Motor neuron (in vitro differentiated cells): ENCODE data around the gene ZMIZ1. TPM values are rescaled to one million over a fixed set of nuclear protein-coding genes. Genes with fewer than 3 reads are reported as not detected.

Source experiments
- ATAC-seq, 8 experiments: fragments of 200-7000 bp; cut with Tn5 transposase; replicated peaks in 6 of 8; 2 replicates each; pipeline ENCODE4 v1.8.0; 2021; ENCODE audit warnings: mild to moderate bottlenecking in 8 of 8, moderate library complexity in 8 of 8
- H3K27ac ChIP-seq, 2 donors: fragments of 250-450 bp; sonication (Bioruptor Pico); 2 replicates each; pipeline ENCODE4 v1.9.0; 2021; ENCODE audit warnings: antibody characterized with exemption in 2 of 2, mild to moderate bottlenecking in 2 of 2, moderate library complexity in 1 of 2
- H3K4me1 ChIP-seq, 2 donors: fragments of 250-450 bp; sonication (Bioruptor Pico); replicated peaks in 1 of 2; 2 replicates each; pipeline ENCODE4 v1.6.1; 2021; ENCODE audit warnings: antibody characterized with exemption in 2 of 2, mild to moderate bottlenecking in 2 of 2, moderate library complexity in 1 of 2
- H3K4me3 ChIP-seq, 5 donors: fragments of 250-450 bp; sonication (Bioruptor Pico); 2 replicates each; pipeline ENCODE4 v1.9.0; 2021; ENCODE audit warnings: antibody characterized with exemption in 5 of 5, mild to moderate bottlenecking in 5 of 5, moderate library complexity in 4 of 5
- WGBS, 10 experiments: fragments of 450-650 bp; shearing (Covaris generic); methylation state at CpG; one replicate each; pipeline ENCODE4 v1.0.0; 2022; 5-methylcytosine and 5-hydroxymethylcytosine counted together
- in situ Hi-C, 9 experiments: fragments of 400-800 bp; cut with MboI; loops; one replicate each; pipeline ENCODE4 v1.15.0; 2021; ENCODE audit warnings: low sequenced_read_pairs in 9 of 9, low pct_unique_long_range_greater_than_20kb in 2 of 9; ENCODE audit not compliant: unreplicated experiment in 9 of 9
- total RNA-seq, 8 experiments: library from RNA; unstranded; fragments of 300-600 nt; gene quantifications; 2 replicates each; pipeline versions ENCODE4 v1.2.3 to v1.2.4, GENCODE V29; 2022

Gene ZMIZ1
- total RNA-seq, 8 experiments from 2014 or later = 15.8 to 79.9 (median 50.0) TPM

- 0 to 80% (median 33%) methylated on average over 1 to 3 of the region's 4 CpGs; no CpG with 5 or more reads in 2 of the 10 experiments for WGBS, 10 experiments
- peak overlapping the region; percentile 64 to 82 for H3K27ac ChIP-seq
- H3K4me1 ChIP-seq = peaks cover 53 to 64% of the 10 kb centered on the region in 2 donors
- no peak for ATAC-seq
- H3K4me3 ChIP-seq = no peak overlapping the region
- in situ Hi-C loops = no loop called here
Observed at GRCh38 chr10:79128923-79129305, 60.1 kb downstream of the ZMIZ1 start.

- ATAC-seq = peak in 5 of 8 experiments; percentile 75 to 82 (median 77)
- peak overlapping the region; percentile 64 to 82 for H3K27ac ChIP-seq
- WGBS, 10 experiments = 0 to 100% (median 5%) methylated on average over 1 to 3 of the region's 8 CpGs; no CpG with 5 or more reads in 7 of the 10 experiments
- H3K4me3 ChIP-seq = no peak overlapping the region
- H3K4me1 ChIP-seq = peaks cover 58 to 64% of the 10 kb centered on the region in 2 donors
- in situ Hi-C loops = no loop called here
Observed at GRCh38 chr10:79129361-79129997, 60.7 kb downstream of the ZMIZ1 start.

- 80 to 96% (median 87%) methylated on average over 1 to 4 of the region's 5 CpGs; no CpG with 5 or more reads in 4 of the 10 experiments for WGBS, 10 experiments
- Histone ChIP-seq H3K4me1 (peaks cover 60 to 69% of the 10 kb centered on the region in 2 donors), H3K27ac (peak overlapping the region; percentile 64 to 82), H3K4me3 (no peak overlapping the region)
- in situ Hi-C loops = no loop called here
- ATAC-seq = no peak
Observed at GRCh38 chr10:79130255-79130654, 61.5 kb downstream of the ZMIZ1 start.

- H3K27ac ChIP-seq = peak overlapping the region; percentile 64 to 82
- in situ Hi-C loops = no loop called here
Observed at GRCh38 chr10:79130846-79131245, 62.1 kb downstream of the ZMIZ1 start.

GRCh38 chr10:79131836-79132631, 63.3 kb downstream of the ZMIZ1 start:
- Histone ChIP-seq H3K27ac (peak overlapping the region; percentile 64 to 82), H3K4me3 (no peak overlapping the region), H3K4me1 (peaks cover 78 to 87% of the 10 kb centered on the region in 2 donors)
- 45 to 100% (median 85%) methylated on average over 1 to 12 of the region's 13 CpGs; no CpG with 5 or more reads in 2 of the 10 experiments for WGBS, 10 experiments
- in situ Hi-C loops = no loop called here
- ATAC-seq = no peak

More at GRCh38 chr10:79130846-79131245, 62.1 kb downstream of the ZMIZ1 start:
- Histone ChIP-seq H3K4me3 (no peak overlapping the region), H3K4me1 (peaks cover 66 to 75% of the 10 kb centered on the region in 2 donors)
- ATAC-seq = no peak
- WGBS, 10 experiments = 10 to 100% (median 53%) methylated on average over 2 to 4 of the region's 5 CpGs; no CpG with 5 or more reads in 3 of the 10 experiments

GRCh38 chr10:79132681-79133381, 64.1 kb downstream of the ZMIZ1 start:
- Histone ChIP-seq H3K4me1 (peaks cover 86 to 89% of the 10 kb centered on the region in 2 donors), H3K4me3 (no peak overlapping the region), H3K27ac (peak overlapping the region; percentile 64 to 82)
- peak in 2 of 8 experiments; percentile 24 to 26 for ATAC-seq
- WGBS, 10 experiments = 6 to 100% (median 60%) methylated on average over 1 to 3 of the region's 7 CpGs; no CpG with 5 or more reads in 7 of the 10 experiments
- in situ Hi-C loops = no loop called here

- Histone ChIP-seq H3K4me3 (no peak overlapping the region), H3K4me1 (peaks cover 89 to 92% of the 10 kb centered on the region in 2 donors), H3K27ac (peak overlapping the region; percentile 64 to 82)
- in situ Hi-C loops = no loop called here
- peak in 2 of 8 experiments; percentile 4 to 11 for ATAC-seq
- 33 to 50% methylated on average over 2 of the region's 2 CpGs; no CpG with 5 or more reads in 8 of the 10 experiments for WGBS, 10 experiments
Observed at GRCh38 chr10:79133416-79133815, 64.7 kb downstream of the ZMIZ1 start.

GRCh38 chr10:79135790-79136189, 67.0 kb downstream of the ZMIZ1 start:
- Histone ChIP-seq H3K27ac (peak overlapping the region; percentile 52), H3K4me3 (no peak overlapping the region), H3K4me1 (peaks cover 89 to 94% of the 10 kb centered on the region in 2 donors)
- WGBS, 10 experiments = 0 to 100% (median 50%) methylated on average over 1 to 4 of the region's 9 CpGs; no CpG with 5 or more reads in 6 of the 10 experiments
- no peak for ATAC-seq
- in situ Hi-C loops = no loop called here

- in situ Hi-C loops = no loop called here
- peak in 5 of 8 experiments; percentile 2 to 68 (median 39) for ATAC-seq
- H3K27ac ChIP-seq = peak overlapping the region; percentile 52
- no CpG with 5 or more reads among the region's 2 CpGs for WGBS, 10 experiments
- peaks cover 89 to 94% of the 10 kb centered on the region in 2 donors for H3K4me1 ChIP-seq
- H3K4me3 ChIP-seq = no peak overlapping the region
Observed at GRCh38 chr10:79136236-79137005, 67.7 kb downstream of the ZMIZ1 start.

GRCh38 chr10:79137300-79137756, 68.6 kb downstream of the ZMIZ1 start:
- ATAC-seq = peak in 4 of 8 experiments; percentile 1 to 73 (median 61)
- Histone ChIP-seq H3K4me3 (no peak overlapping the region), H3K27ac (peak overlapping the region; percentile 26 to 63), H3K4me1 (peaks cover 86 to 94% of the 10 kb centered on the region in 2 donors)
- 69% methylated on average over 3 of the region's 8 CpGs; no CpG with 5 or more reads in 9 of the 10 experiments for WGBS, 10 experiments
- in situ Hi-C loops = no loop called here

GRCh38 chr10:79137826-79138225, 69.1 kb downstream of the ZMIZ1 start:
- H3K4me3 ChIP-seq = no peak overlapping the region
- H3K4me1 ChIP-seq = peaks cover 81 to 92% of the 10 kb centered on the region in 2 donors
- H3K27ac ChIP-seq = peak overlapping the region; percentile 28 to 39
- ATAC-seq = no peak
- 100% methylated on average over 1 of the region's 13 CpGs; no CpG with 5 or more reads in 9 of the 10 experiments for WGBS, 10 experiments
- in situ Hi-C loops = no loop called here
